GM23338 (cell line): ENCODE measurements around the gene GPC6. TPM values are rescaled to one million over a fixed set of nuclear protein-coding genes. Genes with fewer than 3 reads are reported as not detected.

Source experiments
- ATAC-seq: fragments of 200-7000 bp; cut with Tn5 transposase; 3 replicates; pipeline ENCODE4 v1.9.1; 2020
- DNase-seq: peaks from one replicate; pipeline ENCODE4 v3.0.0-alpha.2; 2015; ENCODE audit warnings: low spot score
- H2AFZ ChIP-seq: fragments of 200-600 bp; sonication (generic); 2 replicates; pipeline ENCODE4 v1.8.0; 2016; ENCODE audit warnings: antibody characterized with exemption, mild to moderate bottlenecking, moderate library complexity
- H3F3A ChIP-seq: fragments of 200-600 bp; sonication (generic); replicated peaks from 2 replicates; pipeline ENCODE4 v1.8.0; 2017; ENCODE audit warnings: antibody characterized with exemption, mixed run types, low read depth
- H3K27ac ChIP-seq: fragments of 200-600 bp; sonication (generic); 2 replicates; pipeline ENCODE4 v1.6.1; 2016; ENCODE audit warnings: low read depth
- H3K27me3 ChIP-seq: fragments of 200-600 bp; sonication (generic); 2 replicates; pipeline ENCODE4 v1.8.0; 2016; ENCODE audit warnings: mild to moderate bottlenecking, mixed run types, moderate library complexity; ENCODE audit not compliant: insufficient read depth
- H3K36me3 ChIP-seq: fragments of 200-600 bp; sonication (generic); 2 replicates; pipeline ENCODE4 v1.8.0; 2016; ENCODE audit warnings: mild to moderate bottlenecking; ENCODE audit not compliant: insufficient read depth
- H3K4me1 ChIP-seq: fragments of 200-600 bp; sonication (generic); 2 replicates; pipeline ENCODE4 v1.8.0; 2016; ENCODE audit warnings: mild to moderate bottlenecking, moderate library complexity; ENCODE audit not compliant: insufficient read depth
- H3K4me2 ChIP-seq: fragments of 200-600 bp; sonication (generic); 2 replicates; pipeline ENCODE4 v1.7.1; 2017; ENCODE audit warnings: mixed run types
- H3K4me3 ChIP-seq: fragments of 200-600 bp; sonication (generic); 2 replicates; pipeline ENCODE4 v1.6.1; 2016; ENCODE audit warnings: mixed run types
- H3K79me2 ChIP-seq: fragments of 200-600 bp; sonication (generic); replicated peaks from 2 replicates; pipeline ENCODE4 v1.8.0; 2017; ENCODE audit warnings: mild to moderate bottlenecking; ENCODE audit not compliant: insufficient read depth
- H3K9me2 ChIP-seq: fragments of 200-600 bp; sonication (generic); 2 replicates; pipeline ENCODE4 v1.8.0; 2017; ENCODE audit not compliant: insufficient read depth
- H4K20me1 ChIP-seq: fragments of 200-600 bp; sonication (generic); replicated peaks from 2 replicates; pipeline ENCODE4 v1.8.0; 2017; ENCODE audit warnings: mild to moderate bottlenecking; ENCODE audit not compliant: insufficient read depth
- H3K27ac Mint-ChIP-seq: 2 replicates; pipeline ENCODE4 v1.8.0; 2020; ENCODE audit warnings: inconsistent platforms, mild to moderate bottlenecking, moderate library complexity, mixed read lengths
- H3K27me3 Mint-ChIP-seq: 3 replicates; pipeline ENCODE4 v1.8.0; 2022; ENCODE audit warnings: low read depth, mild to moderate bottlenecking, moderate library complexity, mixed read lengths, inconsistent platforms; ENCODE audit not compliant: insufficient read depth, poor library complexity
- H3K36me3 Mint-ChIP-seq: 3 replicates; pipeline ENCODE4 v1.8.0; 2021; ENCODE audit warnings: low read depth, mild to moderate bottlenecking, inconsistent platforms, moderate library complexity, mixed read lengths
- H3K4me1 Mint-ChIP-seq: 3 replicates; pipeline ENCODE4 v1.8.0; 2020; ENCODE audit warnings: mild to moderate bottlenecking, inconsistent platforms, mixed read lengths
- H3K4me3 Mint-ChIP-seq: 3 replicates; pipeline ENCODE4 v1.8.0; 2021; ENCODE audit warnings: moderate library complexity, mild to moderate bottlenecking, inconsistent platforms, mixed read lengths
- H3K9me3 Mint-ChIP-seq: 3 replicates; pipeline ENCODE4 v1.8.0; 2020; ENCODE audit warnings: moderate library complexity, mild to moderate bottlenecking, inconsistent platforms, mixed read lengths
- EZH2 ChIP-seq: fragments of 200-600 bp; sonication (generic); IDR thresholded peaks from one replicate; pipeline ENCODE4 v1.8.0; 2017; ENCODE audit warnings: antibody characterized with exemption, mild to moderate bottlenecking, low read depth; ENCODE audit not compliant: unreplicated experiment
- JUNB ChIP-seq: IDR thresholded peaks from one replicate; pipeline ENCODE4 v1.6.1; 2016; ENCODE audit warnings: antibody characterized with exemption; ENCODE audit not compliant: unreplicated experiment
- NANOG ChIP-seq: IDR thresholded peaks from 2 replicates; pipeline ENCODE4 v1.6.1; 2016; ENCODE audit warnings: antibody characterized with exemption, borderline replicate concordance
- POLR2AphosphoS5 ChIP-seq: IDR thresholded peaks from 2 replicates; pipeline ENCODE4 v1.6.1; 2016; ENCODE audit warnings: antibody characterized with exemption, low read depth
- STAT1 ChIP-seq: IDR thresholded peaks from one replicate; pipeline ENCODE4 v1.6.1; 2016; ENCODE audit warnings: antibody characterized with exemption; ENCODE audit not compliant: unreplicated experiment
- ZNF114 ChIP-seq: fragments of 250-450 bp; sonication (Bioruptor Pico); IDR thresholded peaks from 2 replicates; pipeline ENCODE4 v1.5.0; 2020; ENCODE audit warnings: mild to moderate bottlenecking, moderate library complexity
- ZNF331 ChIP-seq: fragments of 250-450 bp; sonication (Bioruptor Pico); IDR thresholded peaks from 2 replicates; pipeline ENCODE4 v1.5.0; 2020; ENCODE audit warnings: low read depth, mild to moderate bottlenecking, moderate library complexity
- polyA plus RNA-seq: library from polyadenylated mRNA; unstranded; fragments of >200 nt; fragmentation: Nextera tagmentation; extraction: Ambion mirVana; gene quantifications from 2 replicates; pipeline ENCODE4 v1.2.1, GENCODE V29; 2016
- total RNA-seq: library from RNA; depleted of rRNA; stranded (reverse); fragments of >200 nt; shearing (Covaris generic); gene quantifications from 2 replicates; pipeline ENCODE4 v1.2.3, GENCODE V29; 2014
- TF ChIP-seq, protein P1 (sequence below), 2 experiments: fragments of 200-600 bp in 1 of 2; sonication (generic) in 1 of 2; conservative IDR thresholded peaks; 2 replicates each; pipeline versions ENCODE4 v1.5.1 to v1.6.1; 2016 to 2017; ENCODE audit warnings: antibody characterized with exemption in 2 of 2, low read depth in 2 of 2, mild to moderate bottlenecking in 2 of 2, moderate library complexity in 1 of 2
- TF ChIP-seq, protein P2 (sequence below): fragments of 250-450 bp; sonication (Bioruptor Pico); IDR thresholded peaks from 2 replicates; pipeline ENCODE4 v1.5.0; 2020; ENCODE audit warnings: mild to moderate bottlenecking, moderate library complexity
- TF ChIP-seq, protein P3 (sequence below): IDR thresholded peaks from 2 replicates; pipeline ENCODE4 v1.6.1; 2016; ENCODE audit warnings: antibody characterized with exemption
- TF ChIP-seq, protein P4 (sequence below): IDR thresholded peaks from one replicate; pipeline ENCODE4 v1.6.1; 2018; ENCODE audit warnings: antibody characterized with exemption; ENCODE audit not compliant: unreplicated experiment

GPC6 gene
- total and polyA plus RNA-seq, 2 experiments from 2014 or later: 6.4 to 28.6 TPM

DNA sequence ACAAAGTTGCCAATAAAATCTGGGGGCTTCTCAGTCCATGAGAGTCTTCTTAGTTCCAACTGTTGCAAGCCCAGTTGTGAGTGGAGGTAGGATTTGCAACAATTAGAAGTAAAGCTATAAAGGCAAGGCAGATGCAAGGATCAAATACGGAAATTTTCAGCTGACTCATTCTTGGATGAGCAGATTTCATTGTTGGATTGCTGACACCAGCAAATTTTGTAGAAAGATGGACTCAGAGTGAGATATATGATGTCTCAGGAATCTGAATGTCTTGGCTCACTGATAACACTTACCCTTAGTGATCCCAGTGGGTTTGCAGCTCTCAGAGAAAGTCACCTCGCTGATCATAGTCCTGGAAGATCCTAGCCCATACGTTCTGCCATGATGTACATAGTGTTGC, 209.0 kb downstream of the GPC6 start:
- H3K27me3 Mint-ChIP-seq: no peaks in the 10 kb centered on the region
- no peaks in the 10 kb centered on the region; the same call in 2 of the 3 replicates for H3K4me1 Mint-ChIP-seq
- H3K27ac Mint-ChIP-seq: peak overlapping the region; percentile 10; the same call in 1 of the 2 replicates
- Histone ChIP-seq H3F3A (no peaks in the 10 kb centered on the region), H3K27me3 (no peaks in the 10 kb centered on the region), H4K20me1 (no peaks in the 10 kb centered on the region), H3K9me2 (no peaks in the 10 kb centered on the region; the same call in 1 of the 2 replicates), H3K36me3 (no peaks in the 10 kb centered on the region), H3K79me2 (peaks cover 8% of the 10 kb centered on the region; the same call in 1 of the 2 replicates), H2AFZ (no peak overlapping the region), H3K27ac (no peak overlapping the region), H3K4me3 (no peak overlapping the region), H3K4me2 (no peak overlapping the region), H3K4me1 (no peaks in the 10 kb centered on the region)
- DNase-seq: no peak
- H3K9me3 Mint-ChIP-seq: no peaks in the 10 kb centered on the region; the same call in 2 of the 3 replicates
- TF ChIP-seq, protein P1, sequence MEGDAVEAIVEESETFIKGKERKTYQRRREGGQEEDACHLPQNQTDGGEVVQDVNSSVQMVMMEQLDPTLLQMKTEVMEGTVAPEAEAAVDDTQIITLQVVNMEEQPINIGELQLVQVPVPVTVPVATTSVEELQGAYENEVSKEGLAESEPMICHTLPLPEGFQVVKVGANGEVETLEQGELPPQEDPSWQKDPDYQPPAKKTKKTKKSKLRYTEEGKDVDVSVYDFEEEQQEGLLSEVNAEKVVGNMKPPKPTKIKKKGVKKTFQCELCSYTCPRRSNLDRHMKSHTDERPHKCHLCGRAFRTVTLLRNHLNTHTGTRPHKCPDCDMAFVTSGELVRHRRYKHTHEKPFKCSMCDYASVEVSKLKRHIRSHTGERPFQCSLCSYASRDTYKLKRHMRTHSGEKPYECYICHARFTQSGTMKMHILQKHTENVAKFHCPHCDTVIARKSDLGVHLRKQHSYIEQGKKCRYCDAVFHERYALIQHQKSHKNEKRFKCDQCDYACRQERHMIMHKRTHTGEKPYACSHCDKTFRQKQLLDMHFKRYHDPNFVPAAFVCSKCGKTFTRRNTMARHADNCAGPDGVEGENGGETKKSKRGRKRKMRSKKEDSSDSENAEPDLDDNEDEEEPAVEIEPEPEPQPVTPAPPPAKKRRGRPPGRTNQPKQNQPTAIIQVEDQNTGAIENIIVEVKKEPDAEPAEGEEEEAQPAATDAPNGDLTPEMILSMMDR (conservative IDR thresholded peaks at IDR 0.05; ENCODE audit: low read depth in 2 of 2): no peak
- TF ChIP-seq EZH2 (no peak), POLR2AphosphoS5 (no peak), ZNF114 (CRISPR knock-in tag) (no peak), ZNF331 (CRISPR knock-in tag) (no peak), STAT1 (no peak), JUNB (no peak), NANOG (no peak)
- TF ChIP-seq, protein P2, sequence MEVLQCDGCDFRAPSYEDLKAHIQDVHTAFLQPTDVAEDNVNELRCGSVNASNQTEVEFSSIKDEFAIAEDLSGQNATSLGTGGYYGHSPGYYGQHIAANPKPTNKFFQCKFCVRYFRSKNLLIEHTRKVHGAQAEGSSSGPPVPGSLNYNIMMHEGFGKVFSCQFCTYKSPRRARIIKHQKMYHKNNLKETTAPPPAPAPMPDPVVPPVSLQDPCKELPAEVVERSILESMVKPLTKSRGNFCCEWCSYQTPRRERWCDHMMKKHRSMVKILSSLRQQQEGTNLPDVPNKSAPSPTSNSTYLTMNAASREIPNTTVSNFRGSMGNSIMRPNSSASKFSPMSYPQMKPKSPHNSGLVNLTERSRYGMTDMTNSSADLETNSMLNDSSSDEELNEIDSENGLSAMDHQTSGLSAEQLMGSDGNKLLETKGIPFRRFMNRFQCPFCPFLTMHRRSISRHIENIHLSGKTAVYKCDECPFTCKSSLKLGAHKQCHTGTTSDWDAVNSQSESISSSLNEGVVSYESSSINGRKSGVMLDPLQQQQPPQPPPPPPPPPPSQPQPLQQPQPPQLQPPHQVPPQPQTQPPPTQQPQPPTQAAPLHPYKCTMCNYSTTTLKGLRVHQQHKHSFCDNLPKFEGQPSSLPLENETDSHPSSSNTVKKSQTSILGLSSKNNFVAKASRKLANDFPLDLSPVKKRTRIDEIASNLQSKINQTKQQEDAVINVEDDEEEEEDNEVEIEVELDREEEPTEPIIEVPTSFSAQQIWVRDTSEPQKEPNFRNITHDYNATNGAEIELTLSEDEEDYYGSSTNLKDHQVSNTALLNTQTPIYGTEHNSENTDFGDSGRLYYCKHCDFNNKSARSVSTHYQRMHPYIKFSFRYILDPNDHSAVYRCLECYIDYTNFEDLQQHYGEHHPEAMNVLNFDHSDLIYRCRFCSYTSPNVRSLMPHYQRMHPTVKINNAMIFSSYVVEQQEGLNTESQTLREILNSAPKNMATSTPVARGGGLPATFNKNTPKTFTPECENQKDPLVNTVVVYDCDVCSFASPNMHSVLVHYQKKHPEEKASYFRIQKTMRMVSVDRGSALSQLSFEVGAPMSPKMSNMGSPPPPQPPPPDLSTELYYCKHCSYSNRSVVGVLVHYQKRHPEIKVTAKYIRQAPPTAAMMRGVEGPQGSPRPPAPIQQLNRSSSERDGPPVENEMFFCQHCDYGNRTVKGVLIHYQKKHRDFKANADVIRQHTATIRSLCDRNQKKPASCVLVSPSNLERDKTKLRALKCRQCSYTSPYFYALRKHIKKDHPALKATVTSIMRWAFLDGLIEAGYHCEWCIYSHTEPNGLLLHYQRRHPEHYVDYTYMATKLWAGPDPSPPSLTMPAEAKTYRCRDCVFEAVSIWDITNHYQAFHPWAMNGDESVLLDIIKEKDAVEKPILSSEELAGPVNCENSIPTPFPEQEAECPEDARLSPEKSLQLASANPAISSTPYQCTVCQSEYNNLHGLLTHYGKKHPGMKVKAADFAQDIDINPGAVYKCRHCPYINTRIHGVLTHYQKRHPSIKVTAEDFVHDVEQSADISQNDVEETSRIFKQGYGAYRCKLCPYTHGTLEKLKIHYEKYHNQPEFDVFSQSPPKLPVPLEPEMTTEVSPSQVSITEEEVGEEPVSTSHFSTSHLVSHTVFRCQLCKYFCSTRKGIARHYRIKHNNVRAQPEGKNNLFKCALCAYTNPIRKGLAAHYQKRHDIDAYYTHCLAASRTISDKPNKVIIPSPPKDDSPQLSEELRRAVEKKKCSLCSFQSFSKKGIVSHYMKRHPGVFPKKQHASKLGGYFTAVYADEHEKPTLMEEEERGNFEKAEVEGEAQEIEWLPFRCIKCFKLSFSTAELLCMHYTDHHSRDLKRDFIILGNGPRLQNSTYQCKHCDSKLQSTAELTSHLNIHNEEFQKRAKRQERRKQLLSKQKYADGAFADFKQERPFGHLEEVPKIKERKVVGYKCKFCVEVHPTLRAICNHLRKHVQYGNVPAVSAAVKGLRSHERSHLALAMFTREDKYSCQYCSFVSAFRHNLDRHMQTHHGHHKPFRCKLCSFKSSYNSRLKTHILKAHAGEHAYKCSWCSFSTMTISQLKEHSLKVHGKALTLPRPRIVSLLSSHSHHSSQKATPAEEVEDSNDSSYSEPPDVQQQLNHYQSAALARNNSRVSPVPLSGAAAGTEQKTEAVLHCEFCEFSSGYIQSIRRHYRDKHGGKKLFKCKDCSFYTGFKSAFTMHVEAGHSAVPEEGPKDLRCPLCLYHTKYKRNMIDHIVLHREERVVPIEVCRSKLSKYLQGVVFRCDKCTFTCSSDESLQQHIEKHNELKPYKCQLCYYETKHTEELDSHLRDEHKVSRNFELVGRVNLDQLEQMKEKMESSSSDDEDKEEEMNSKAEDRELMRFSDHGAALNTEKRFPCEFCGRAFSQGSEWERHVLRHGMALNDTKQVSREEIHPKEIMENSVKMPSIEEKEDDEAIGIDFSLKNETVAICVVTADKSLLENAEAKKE: no peak
- TF ChIP-seq, protein P3, sequence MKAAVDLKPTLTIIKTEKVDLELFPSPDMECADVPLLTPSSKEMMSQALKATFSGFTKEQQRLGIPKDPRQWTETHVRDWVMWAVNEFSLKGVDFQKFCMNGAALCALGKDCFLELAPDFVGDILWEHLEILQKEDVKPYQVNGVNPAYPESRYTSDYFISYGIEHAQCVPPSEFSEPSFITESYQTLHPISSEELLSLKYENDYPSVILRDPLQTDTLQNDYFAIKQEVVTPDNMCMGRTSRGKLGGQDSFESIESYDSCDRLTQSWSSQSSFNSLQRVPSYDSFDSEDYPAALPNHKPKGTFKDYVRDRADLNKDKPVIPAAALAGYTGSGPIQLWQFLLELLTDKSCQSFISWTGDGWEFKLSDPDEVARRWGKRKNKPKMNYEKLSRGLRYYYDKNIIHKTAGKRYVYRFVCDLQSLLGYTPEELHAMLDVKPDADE: no peak
- TF ChIP-seq, protein P4, sequence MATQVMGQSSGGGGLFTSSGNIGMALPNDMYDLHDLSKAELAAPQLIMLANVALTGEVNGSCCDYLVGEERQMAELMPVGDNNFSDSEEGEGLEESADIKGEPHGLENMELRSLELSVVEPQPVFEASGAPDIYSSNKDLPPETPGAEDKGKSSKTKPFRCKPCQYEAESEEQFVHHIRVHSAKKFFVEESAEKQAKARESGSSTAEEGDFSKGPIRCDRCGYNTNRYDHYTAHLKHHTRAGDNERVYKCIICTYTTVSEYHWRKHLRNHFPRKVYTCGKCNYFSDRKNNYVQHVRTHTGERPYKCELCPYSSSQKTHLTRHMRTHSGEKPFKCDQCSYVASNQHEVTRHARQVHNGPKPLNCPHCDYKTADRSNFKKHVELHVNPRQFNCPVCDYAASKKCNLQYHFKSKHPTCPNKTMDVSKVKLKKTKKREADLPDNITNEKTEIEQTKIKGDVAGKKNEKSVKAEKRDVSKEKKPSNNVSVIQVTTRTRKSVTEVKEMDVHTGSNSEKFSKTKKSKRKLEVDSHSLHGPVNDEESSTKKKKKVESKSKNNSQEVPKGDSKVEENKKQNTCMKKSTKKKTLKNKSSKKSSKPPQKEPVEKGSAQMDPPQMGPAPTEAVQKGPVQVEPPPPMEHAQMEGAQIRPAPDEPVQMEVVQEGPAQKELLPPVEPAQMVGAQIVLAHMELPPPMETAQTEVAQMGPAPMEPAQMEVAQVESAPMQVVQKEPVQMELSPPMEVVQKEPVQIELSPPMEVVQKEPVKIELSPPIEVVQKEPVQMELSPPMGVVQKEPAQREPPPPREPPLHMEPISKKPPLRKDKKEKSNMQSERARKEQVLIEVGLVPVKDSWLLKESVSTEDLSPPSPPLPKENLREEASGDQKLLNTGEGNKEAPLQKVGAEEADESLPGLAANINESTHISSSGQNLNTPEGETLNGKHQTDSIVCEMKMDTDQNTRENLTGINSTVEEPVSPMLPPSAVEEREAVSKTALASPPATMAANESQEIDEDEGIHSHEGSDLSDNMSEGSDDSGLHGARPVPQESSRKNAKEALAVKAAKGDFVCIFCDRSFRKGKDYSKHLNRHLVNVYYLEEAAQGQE: no peak
- no peak overlapping the region for H3K4me3 Mint-ChIP-seq
- H3K36me3 Mint-ChIP-seq: no peaks in the 10 kb centered on the region
- ATAC-seq: no peak
